ENCODE measurements around the gene TOX2.

DNA sequence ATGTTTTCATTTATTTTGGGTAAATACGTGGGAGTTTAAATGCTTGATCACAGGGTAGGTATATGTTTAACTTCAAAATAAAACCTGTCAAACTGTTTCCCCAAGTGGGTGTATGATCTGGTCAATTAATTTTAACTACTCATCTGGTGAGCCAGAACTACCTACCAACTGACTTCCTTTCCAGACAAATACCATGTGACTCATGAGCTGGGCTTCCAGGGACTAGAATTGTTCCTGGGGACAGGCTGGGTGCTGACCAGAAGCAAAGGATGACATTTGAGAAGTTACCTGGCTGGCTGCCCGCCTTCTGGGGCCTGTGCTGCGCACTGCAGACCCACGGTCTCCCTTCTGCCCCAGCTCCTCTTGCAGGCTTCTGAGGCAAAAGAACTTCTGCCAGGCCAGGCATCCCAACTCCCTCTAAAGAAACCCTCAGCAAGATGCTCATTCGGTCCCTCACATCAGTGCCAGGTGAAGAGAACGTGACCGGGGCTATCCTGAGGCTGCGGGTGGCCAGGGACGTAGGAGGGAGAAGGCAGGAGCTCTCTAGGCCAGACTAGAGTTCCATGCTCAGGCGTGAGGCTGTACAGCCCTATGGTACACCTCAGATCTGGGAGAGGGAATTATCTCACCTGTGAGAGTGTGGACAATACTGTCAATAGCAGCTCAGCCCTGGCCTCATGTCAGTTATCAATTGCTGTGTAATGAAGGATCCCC lies 168.7 kb downstream of the TOX2 start:
- TF ChIP-seq CTCF (IDR thresholded peaks at IDR 0.05; ENCODE audit: insufficient read depth, low read depth, low read length): no peak
- no peak for TF ChIP-seq EZH2 (IDR thresholded peaks at IDR 0.05; ENCODE audit: insufficient read depth, low read length)
